ENCODE measurements around the gene CHGA. TPM values are rescaled to one million over a fixed set of nuclear protein-coding genes. Genes with fewer than 3 reads are reported as not detected.

Gene CHGA
- total RNA-seq, 4 donors from 2014 or later, result not detected

DNA sequence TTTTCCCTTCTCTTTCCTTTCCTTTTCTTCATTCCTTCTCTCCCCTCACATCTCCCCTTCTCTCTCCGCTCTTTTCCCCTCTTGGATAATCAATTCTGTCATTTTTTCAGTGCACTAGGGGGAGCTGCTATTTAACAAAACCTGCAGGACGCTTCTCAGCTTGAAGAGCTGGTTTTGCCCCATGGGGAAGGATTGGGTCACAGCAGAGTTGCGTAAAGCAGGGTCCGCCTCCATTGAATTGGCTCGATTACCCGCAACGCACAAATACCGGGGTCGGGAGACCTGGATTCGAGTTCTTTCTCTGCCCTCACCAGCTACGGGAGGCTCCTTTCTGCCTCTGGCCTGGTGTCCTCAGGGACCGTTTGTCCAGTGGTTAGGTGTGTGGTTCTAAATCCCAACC, 42.1 kb upstream of the CHGA start:
- H3K4me1 ChIP-seq, result no peaks in the 10 kb centered on the region
- H3K4me3 ChIP-seq, result no peak overlapping the region
- 19 to 27% methylated on average over 11 to 12 of the region's 12 CpGs for WGBS, 2 donors
- DNase-seq (ENCODE audit: low spot score in 2 of 2), result no peak
- peaks cover 0 to 30% of the 10 kb centered on the region in 2 donors for H3K27me3 ChIP-seq
- no peak overlapping the region for H3K27ac ChIP-seq
- H3K36me3 ChIP-seq, result no peaks in the 10 kb centered on the region
- no peak for TF ChIP-seq EP300 (IDR thresholded peaks at IDR 0.05)
- TF ChIP-seq, protein P1, sequence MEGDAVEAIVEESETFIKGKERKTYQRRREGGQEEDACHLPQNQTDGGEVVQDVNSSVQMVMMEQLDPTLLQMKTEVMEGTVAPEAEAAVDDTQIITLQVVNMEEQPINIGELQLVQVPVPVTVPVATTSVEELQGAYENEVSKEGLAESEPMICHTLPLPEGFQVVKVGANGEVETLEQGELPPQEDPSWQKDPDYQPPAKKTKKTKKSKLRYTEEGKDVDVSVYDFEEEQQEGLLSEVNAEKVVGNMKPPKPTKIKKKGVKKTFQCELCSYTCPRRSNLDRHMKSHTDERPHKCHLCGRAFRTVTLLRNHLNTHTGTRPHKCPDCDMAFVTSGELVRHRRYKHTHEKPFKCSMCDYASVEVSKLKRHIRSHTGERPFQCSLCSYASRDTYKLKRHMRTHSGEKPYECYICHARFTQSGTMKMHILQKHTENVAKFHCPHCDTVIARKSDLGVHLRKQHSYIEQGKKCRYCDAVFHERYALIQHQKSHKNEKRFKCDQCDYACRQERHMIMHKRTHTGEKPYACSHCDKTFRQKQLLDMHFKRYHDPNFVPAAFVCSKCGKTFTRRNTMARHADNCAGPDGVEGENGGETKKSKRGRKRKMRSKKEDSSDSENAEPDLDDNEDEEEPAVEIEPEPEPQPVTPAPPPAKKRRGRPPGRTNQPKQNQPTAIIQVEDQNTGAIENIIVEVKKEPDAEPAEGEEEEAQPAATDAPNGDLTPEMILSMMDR (IDR thresholded peaks at IDR 0.05), result peak in 3 of 5 experiments; percentile 7 to 33 (median 8)
- H3K9me3 ChIP-seq, result no peaks in the 10 kb centered on the region

DNA sequence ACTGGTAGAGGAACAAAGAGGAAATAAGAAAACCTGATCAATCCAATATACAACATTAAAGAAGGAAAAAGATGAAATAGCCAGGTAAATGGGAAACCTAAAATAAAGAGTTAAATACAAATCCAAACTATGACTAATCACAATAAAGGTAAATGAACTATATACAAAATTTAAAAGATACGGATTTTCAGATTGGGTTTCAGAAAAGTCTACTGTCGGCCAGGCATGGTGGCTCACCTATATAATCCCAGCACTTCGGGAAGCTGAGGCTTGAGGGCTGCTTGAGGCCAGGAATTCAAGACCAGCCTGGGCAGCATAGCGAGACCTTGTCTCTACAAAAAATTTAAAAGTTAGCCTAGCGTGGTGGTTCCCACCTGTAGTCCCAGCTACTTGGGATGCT, 39.9 kb upstream of the CHGA start:
- 93 to 94% methylated on average over 5 of the region's 5 CpGs for WGBS, 2 donors
- Histone ChIP-seq H3K4me1 (no peaks in the 10 kb centered on the region), H3K4me3 (no peak overlapping the region), H3K36me3 (no peaks in the 10 kb centered on the region), H3K27ac (no peak overlapping the region), H3K27me3 (peaks cover 0 to 25% of the 10 kb centered on the region in 2 donors), H3K9me3 (no peaks in the 10 kb centered on the region)
- TF ChIP-seq POLR2A (IDR thresholded peaks at IDR 0.05) (no peak), EP300 (IDR thresholded peaks at IDR 0.05) (no peak)
- TF ChIP-seq, protein P1 (IDR thresholded peaks at IDR 0.05), result no peak
- no peak for DNase-seq (ENCODE audit: low spot score in 2 of 2)

DNA sequence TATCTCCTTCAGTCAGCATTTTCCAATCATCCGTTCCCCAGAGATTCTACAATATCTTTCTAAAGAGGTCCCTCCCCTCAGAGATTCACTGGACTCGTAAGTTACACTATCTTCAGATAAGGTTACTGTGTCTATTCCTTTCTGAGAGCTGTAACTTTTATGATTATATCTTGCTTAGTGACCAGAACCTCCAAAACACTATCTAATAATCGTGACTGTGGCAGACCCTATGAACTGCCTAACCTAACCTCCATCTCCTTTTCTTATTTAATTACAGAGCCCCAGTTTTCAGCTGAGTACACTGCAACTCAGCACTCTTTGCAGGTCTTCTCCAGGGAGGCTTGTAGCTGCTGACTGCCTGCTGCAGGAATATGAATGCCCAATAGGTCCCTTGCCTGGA, 38.5 kb upstream of the CHGA start:
- Histone ChIP-seq H3K36me3 (no peaks in the 10 kb centered on the region), H3K9me3 (no peaks in the 10 kb centered on the region), H3K27me3 (peaks cover 0 to 14% of the 10 kb centered on the region in 2 donors), H3K4me1 (no peaks in the 10 kb centered on the region), H3K4me3 (no peak overlapping the region), H3K27ac (no peak overlapping the region)
- no peak for DNase-seq (ENCODE audit: low spot score in 2 of 2)
- WGBS, 2 donors, result 64 to 66% methylated on average over 3 of the region's 3 CpGs
- TF ChIP-seq EP300 (IDR thresholded peaks at IDR 0.05) (no peak), POLR2A (IDR thresholded peaks at IDR 0.05) (no peak)
- TF ChIP-seq, protein P1 (IDR thresholded peaks at IDR 0.05), result no peak

DNA sequence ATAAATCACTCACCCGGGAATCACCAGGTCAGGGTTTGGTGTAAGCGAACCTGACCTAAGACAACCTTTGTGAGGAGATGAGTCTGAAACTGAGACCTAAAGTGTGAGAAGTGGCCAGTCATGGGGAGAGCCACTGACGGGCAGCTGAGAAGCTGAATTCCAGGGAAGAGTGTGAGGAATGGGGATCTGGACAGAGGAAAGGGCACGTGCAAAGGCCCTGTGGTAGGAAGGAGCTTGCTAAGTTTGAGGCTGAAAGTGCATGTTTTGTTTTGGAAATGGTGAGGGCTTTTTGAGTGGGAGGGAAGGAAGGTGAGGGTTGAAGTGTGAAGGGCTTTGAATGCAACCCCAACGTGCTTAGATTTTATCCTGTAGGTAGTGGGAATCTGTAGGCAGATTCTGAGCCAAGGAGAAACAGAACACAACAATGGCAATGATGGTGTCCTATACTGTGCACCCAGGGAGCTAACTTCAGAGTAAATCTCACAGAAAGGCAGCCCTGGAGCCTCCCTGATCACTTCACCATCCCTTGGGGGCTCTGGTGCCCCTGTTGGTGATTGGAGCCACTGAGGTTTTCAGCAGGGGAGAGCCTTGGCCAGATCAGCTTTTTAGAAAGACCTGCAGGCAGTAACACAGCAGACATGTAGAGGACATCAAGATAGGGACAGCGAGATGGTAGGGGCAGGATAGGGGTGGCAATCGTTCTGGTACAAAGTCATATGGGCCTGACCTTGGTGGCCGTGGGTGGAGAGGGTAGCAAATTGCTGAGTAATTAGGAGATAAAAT, 37.5 kb upstream of the CHGA start:
- Histone ChIP-seq H3K27ac (no peak overlapping the region), H3K4me3 (no peak overlapping the region), H3K9me3 (peaks cover 0 to 10% (median 0%) of the 10 kb centered on the region in 4 donors), H3K36me3 (no peaks in the 10 kb centered on the region), H3K27me3 (peaks cover 0 to 5% of the 10 kb centered on the region in 2 donors), H3K4me1 (no peaks in the 10 kb centered on the region)
- TF ChIP-seq POLR2A (IDR thresholded peaks at IDR 0.05), result no peak
- TF ChIP-seq, protein P1 (IDR thresholded peaks at IDR 0.05), result no peak
- no peak for TF ChIP-seq EP300 (IDR thresholded peaks at IDR 0.05)
- 75 to 77% methylated on average over 8 of the region's 8 CpGs for WGBS, 2 donors
- DNase-seq (ENCODE audit: low spot score in 2 of 2), result no peak

DNA sequence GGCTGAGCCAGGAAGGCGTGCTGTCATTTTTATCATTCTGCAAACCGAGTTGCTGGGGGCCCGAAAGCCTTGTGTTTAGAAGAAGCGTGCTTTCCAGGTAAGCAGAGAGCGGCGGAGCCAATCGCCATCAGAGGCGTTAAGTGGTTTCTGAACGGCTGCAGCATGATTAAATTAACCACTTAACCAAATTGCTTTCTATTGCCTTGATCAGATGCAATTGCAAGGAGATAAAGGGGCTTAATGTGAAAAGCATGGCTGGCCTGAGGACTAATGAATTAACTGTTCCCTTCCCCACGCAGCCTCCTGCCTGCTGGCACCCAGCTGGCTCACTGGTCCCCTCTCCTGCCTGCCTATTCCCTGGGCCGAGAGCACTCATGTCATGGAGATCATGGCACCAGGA, 36.6 kb upstream of the CHGA start:
- H3K4me3 ChIP-seq, result no peak overlapping the region
- H3K27me3 ChIP-seq, result no peaks in the 10 kb centered on the region
- TF ChIP-seq POLR2A (IDR thresholded peaks at IDR 0.05), result no peak
- TF ChIP-seq, protein P1 (IDR thresholded peaks at IDR 0.05), result no peak
- no peaks in the 10 kb centered on the region for H3K4me1 ChIP-seq
- no peaks in the 10 kb centered on the region for H3K36me3 ChIP-seq
- no peak overlapping the region for H3K27ac ChIP-seq
- 36 to 51% methylated on average over 11 of the region's 11 CpGs for WGBS, 2 donors
- no peak for DNase-seq (ENCODE audit: low spot score in 2 of 2)
- H3K9me3 ChIP-seq, result peaks cover 0 to 11% (median 0%) of the 10 kb centered on the region in 4 donors
